Ammon's horn (tissue), 1 donor: ENCODE measurements around the gene PSPN.

Experiments used
- DNase-seq: peaks from one replicate; pipeline ENCODE4 v3.0.0-alpha.2; 2016; ENCODE audit warnings: low spot score

Gene PSPN, protein sequence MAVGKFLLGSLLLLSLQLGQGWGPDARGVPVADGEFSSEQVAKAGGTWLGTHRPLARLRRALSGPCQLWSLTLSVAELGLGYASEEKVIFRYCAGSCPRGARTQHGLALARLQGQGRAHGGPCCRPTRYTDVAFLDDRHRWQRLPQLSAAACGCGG

GRCh38 chr19:6375411-6376010, at the start of gene PSPN:
PSPN (minus strand) TSS chr19:6375933; CDS start chr19:6375849, 84 bp downstream.
- no peak for DNase-seq

GRCh38 chr19:6424939-6425731, 49.4 kb upstream of the PSPN start:
- peak; percentile 100 for DNase-seq

GRCh38 chr19:6424195-6424938, 48.6 kb upstream of the PSPN start, which contains the start of gene KHSRP:
KHSRP (minus strand) TSS chr19:6424811; CDS start chr19:6424701, 110 bp downstream.
- no peak for DNase-seq

GRCh38 chr19:6423499-6424194, 47.9 kb upstream of the PSPN start:
- no peak for DNase-seq

DNA sequence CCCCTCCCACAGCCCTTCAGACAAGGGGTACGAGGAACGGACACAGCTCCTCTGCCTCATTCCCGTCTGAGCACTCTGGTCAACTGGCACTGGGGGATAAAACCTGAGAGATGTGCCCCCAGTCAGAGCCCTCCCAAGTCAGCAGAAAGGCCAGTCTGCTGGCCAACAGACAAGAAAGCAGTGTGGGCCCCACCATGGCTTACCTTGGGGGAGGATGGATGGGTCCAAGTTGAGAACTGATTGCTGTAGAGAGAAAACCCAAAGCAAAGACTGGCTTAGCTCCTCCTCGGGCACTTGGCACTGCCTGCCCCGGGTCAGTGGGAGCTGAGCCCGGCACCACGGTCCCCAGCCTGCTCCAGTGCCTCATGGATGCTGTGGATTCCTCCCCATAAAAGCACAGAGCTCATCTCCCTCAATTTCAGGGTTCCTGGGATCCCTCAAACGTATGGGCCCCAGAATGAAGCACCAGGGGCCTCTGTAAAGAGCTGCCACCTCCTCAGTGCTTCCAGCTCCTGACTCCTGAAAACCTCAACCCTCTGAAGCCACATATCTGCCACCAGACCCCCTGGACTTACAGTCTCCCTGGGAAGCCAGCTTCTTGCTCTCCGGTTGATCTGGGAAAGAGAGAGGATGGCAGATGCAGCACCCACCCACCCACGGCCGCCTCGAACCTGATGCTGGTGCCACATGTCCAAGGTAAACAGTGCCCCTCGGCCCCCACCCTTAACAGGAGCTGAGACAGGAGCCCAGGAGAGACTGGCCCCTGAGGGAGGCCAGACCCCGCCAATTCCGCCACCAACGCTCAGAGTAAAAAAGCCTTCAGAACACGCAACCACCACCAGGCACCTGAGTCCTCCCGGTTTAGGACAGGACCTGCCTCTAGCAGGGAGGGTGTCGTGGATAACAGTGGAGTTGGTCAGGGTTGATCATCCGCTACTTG, 45.6 kb upstream of the PSPN start:
- no peak for DNase-seq

DNA sequence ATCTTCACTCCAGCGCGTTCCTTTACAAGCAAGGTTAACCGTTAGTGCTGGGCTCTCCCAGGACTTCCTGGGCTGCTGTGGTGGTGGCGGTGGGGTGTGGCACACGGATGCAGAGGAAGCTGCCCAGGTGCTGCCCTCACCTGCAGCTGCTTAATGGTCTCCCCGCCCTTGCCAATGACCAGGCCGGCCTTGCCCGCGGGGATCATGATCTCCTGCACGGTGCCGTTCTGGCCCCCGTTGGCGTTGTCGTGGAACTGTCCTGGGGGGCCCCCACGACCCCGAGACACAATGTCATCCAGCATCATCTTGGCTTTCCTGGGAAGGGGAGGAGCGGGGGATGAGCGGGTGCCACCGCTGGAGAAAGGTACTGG, 42.8 kb upstream of the PSPN start:
- DNase-seq = no peak

- peak; percentile 60 for DNase-seq
These were observed 42.2 kb upstream of the PSPN start for GRCh38 chr19:6417713-6418561.

- no peak for DNase-seq
These were observed 41.1 kb upstream of the PSPN start for GRCh38 chr19:6416658-6417405.

- no peak for DNase-seq
These were observed 40.0 kb upstream of the PSPN start for GRCh38 chr19:6415591-6416190.

- DNase-seq = no peak
These were observed 39.3 kb upstream of the PSPN start for GRCh38 chr19:6414793-6415590.

DNA sequence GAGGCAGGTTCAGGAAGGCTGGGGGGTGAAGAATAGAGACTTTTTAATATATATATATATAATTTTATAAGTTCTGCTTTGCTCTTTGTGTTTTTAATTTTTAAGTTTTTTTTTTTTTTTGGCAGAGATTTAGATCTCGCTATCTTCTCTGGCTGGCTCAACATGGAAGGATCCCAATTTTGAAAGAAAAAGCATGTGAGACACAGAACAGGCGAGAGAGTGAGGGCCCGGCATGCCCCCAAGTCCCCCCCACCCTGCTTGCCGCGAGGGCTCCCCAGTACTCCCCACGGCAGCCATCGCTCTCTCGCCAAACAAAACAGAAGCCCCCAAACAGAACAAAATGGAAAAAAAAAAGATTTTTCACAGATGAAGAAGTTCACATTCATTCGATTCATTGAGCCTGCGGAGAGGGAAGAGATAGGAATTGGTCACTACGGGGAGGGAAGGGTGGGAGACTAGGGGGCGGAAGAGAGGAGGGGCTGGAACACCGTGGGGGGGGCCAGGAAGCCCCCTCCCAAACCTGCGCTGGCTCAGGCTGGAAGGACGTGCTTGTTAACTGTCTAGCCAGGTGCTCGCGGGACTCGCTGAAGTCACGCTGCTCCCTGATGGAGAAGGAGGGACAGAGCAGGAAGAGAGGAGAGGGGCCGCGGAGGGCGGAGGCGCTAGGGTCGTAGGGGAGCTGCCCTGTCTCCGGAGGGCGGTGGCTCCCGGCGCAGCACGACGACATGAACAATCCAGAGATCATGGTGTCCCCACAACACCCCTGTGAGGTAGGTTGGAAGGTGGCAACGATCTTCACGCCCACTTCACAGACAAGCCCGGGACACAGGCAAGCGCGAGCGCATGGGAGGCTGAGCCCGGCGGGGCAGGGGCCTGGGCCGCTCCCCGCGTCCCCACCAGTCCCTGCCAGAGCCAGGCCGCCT, 38.2 kb upstream of the PSPN start:
- no peak for DNase-seq

DNA sequence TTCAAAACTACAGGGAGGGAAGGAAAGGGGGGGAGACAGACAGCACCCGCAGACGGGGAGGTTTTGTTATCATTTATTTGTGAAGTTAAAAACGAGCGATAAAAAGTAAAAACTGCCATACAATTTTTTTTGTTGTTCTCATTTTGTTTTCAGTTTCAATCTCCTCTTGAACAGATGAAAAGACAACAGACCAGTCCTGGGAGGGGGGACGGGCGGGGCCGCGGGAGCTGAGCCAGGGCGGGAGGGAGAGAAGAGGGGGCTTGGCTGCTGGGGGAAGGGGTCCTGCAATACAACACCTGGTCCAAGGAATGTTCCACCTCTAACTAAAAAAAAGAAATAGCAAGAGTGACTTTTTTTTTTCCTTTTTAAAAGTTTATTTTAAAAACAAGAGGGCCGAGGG, 37.6 kb upstream of the PSPN start:
- DNase-seq = no peak

DNA sequence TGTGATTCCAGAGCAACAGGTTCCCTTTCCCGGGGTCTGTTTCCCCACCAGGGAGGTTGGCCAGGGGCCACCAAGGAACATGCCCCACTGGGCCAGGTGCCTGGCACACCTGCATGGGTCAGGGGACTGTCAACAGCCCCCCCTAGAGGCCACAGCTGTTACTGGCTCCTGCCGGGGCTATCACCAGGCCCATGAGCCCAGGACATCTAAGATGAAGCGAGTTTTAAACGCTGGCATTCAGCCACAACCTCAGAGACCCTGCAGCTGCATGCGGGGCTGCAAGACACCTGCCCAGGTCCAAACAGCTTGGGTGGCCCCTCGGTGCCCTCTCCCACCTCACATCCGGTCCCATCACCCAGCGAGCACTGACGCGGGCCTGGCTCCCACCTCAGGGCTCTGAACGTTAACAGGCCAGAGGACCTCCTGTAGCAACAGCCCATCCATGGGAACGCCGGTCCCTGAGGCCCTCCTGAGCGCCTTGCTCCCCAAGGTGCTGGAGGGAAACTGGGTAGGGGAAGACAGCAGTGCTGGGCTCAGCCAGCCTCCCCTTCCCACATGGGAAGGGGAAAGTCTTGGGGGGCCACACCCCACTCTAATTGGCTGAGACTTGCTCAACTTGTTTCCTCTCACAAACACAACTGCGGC, 36.8 kb upstream of the PSPN start:
- DNase-seq = no peak

- no peak for DNase-seq
These were observed 36.3 kb upstream of the PSPN start for GRCh38 chr19:6412061-6412446.

DNA sequence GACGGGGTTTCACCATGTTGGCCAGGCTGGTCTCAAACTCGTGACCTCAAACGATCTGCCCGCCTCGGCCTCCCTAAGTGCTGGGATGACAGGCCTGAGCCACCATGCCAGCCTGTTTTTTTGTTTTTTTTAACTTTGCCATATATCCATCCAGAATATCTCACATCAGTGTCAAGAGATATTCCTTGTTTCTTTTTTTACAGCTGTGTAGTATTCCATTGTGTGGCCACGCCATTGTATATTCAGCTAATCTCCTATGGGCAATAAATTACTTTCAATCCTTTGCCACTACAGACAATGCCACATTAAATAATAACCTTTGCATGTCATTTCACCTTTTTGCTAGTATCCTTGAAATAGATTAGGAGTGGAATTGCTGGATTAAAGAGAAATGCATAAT, 33.6 kb upstream of the PSPN start:
- no peak for DNase-seq

DNA sequence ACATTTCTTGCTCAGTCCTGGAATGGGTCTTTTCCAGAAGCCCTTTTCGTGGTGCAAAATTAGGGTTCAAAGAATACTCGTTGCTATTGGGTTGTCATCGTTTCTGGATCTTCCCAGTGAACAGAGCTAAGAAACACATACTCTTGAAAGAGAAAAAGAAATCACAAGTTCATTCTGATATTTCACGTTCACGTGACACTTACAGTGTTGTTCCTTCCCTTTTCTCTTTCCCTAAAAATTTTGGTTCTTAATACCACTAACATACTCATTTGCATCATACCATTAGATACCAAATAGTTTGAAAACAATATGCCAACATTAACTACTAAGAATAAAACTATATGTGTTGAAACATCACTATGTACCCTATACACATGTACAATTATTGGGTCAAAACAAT, 30.7 kb upstream of the PSPN start:
- DNase-seq = no peak
